HL-60 (cell line): ENCODE measurements around the gene NEAT1.

Experiments
- GABPA ChIP-seq: IDR thresholded peaks from 2 replicates; pipeline ENCODE4 v1.6.1; 2012; ENCODE audit warnings: low read depth
- POLR2AphosphoS5 ChIP-seq: IDR thresholded peaks from 2 replicates; pipeline ENCODE4 v1.6.1; 2012; ENCODE audit warnings: low read depth
- TF ChIP-seq, protein P1 (sequence below): IDR thresholded peaks from one replicate; pipeline ENCODE4 v1.5.1; 2011; ENCODE audit warnings: low read length, control low read depth, inconsistent platforms; ENCODE audit not compliant: insufficient read depth

DNA sequence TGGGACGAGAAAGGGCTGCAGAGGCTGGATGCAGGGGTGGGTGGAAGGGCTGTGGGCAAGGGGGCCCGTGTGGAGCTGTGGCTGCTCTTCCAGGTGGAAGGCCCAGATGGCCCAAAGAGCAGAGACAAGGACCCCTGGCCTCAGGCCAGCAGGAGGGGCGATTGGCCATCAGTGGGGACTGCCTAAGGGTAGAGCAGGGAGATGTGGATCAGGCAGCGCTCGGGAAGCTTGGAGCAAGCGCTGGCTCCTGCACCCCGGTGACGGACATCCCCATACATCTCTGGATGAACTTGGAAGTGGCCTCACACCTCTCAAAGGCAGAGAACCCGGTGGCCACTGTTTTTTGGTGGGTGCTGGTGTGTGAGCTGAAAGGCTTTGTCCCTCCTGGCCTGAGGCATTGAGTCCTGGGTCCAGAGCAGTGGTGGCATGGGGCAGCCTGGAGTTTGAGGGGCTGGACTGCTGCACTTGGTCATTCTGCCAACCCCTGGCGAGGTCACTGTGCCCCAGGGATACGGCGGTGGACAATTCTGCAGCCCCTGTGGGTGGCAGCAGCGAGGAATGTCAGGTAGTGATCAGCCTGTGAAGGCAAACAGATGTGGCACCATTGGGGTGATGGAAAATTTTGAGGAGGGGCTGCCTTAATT, 30.3 kb upstream of the NEAT1 start:
- TF ChIP-seq, protein P1, sequence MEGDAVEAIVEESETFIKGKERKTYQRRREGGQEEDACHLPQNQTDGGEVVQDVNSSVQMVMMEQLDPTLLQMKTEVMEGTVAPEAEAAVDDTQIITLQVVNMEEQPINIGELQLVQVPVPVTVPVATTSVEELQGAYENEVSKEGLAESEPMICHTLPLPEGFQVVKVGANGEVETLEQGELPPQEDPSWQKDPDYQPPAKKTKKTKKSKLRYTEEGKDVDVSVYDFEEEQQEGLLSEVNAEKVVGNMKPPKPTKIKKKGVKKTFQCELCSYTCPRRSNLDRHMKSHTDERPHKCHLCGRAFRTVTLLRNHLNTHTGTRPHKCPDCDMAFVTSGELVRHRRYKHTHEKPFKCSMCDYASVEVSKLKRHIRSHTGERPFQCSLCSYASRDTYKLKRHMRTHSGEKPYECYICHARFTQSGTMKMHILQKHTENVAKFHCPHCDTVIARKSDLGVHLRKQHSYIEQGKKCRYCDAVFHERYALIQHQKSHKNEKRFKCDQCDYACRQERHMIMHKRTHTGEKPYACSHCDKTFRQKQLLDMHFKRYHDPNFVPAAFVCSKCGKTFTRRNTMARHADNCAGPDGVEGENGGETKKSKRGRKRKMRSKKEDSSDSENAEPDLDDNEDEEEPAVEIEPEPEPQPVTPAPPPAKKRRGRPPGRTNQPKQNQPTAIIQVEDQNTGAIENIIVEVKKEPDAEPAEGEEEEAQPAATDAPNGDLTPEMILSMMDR = no peak
- TF ChIP-seq POLR2AphosphoS5 = no peak
- TF ChIP-seq GABPA = no peak
